A549 (cell line): ENCODE results near the gene RUNX3. TPM values are rescaled to one million over a fixed set of nuclear protein-coding genes. Genes with fewer than 3 reads are reported as not detected.

ENCODE experiments used
- ATAC-seq, 2 experiments: fragments of 200-7000 bp in 1 of 2; fragments of >200 bp in 1 of 2; cut with Nextera tagmentation in 1 of 2; cut with Tn5 transposase in 1 of 2; 3 replicates each; pipeline versions ENCODE4 v1.8.0 to v1.9.1; 2018 to 2020; ENCODE audit warnings: mild to moderate bottlenecking in 1 of 2, moderate library complexity in 1 of 2
- CTCF ChIA-PET: fragments of 300-600 bp; sonication (Branson Sonifier 250); formaldehyde crosslinking; extraction: SDS; loops from one replicate; lab custom pipeline; 2021; ENCODE audit warnings: antibody characterized with exemption, inconsistent platforms; lab: Yijun Ruan, JAX
- POLR2A ChIA-PET: fragments of 350-600 bp; formaldehyde crosslinking; extraction: SDS; loops from one replicate; lab custom pipeline; 2021; ENCODE audit warnings: antibody characterized with exemption, inconsistent platforms; lab: Yijun Ruan, JAX
- DNase-seq, 2 experiments: peaks; one replicate each; pipeline versions ENCODE4 v3.0.0 to v3.0.0-alpha.2; 2011 to 2016; ENCODE audit warnings: low read depth in 1 of 2, low spot score in 1 of 2
- FAIRE-seq: peaks from 2 replicates; lab custom pipeline; 2011; peaks lifted over from hg19 to GRCh38; lab: Jason Lieb, UNC
- H3K27ac ChIP-seq, 2 experiments: fragments of >200 bp; sonication (Bioruptor Twin); formaldehyde crosslinking; 3 replicates each; pipeline ENCODE4 v1.5.1; 2016 to 2017
- H3K4me1 ChIP-seq: fragments of >200 bp; sonication (Bioruptor Twin); formaldehyde crosslinking; 3 replicates; pipeline ENCODE4 v1.6.1; 2016
- H3K4me2 ChIP-seq: fragments of >200 bp; sonication (Bioruptor Twin); formaldehyde crosslinking; 3 replicates; pipeline ENCODE4 v1.6.1; 2016
- H3K4me3 ChIP-seq: fragments of >200 bp; sonication (Bioruptor Twin); formaldehyde crosslinking; 3 replicates; pipeline ENCODE4 v1.5.1; 2016
- H3K9me3 ChIP-seq: fragments of >200 bp; sonication (Bioruptor Twin); formaldehyde crosslinking; 3 replicates; pipeline ENCODE4 v1.6.1; 2016
- BCL3 ChIP-seq: fragments of >200 bp; sonication (Bioruptor Twin); formaldehyde crosslinking; IDR thresholded peaks from 3 replicates; pipeline ENCODE4 v1.6.1; 2016
- BHLHE40 ChIP-seq: IDR thresholded peaks from 2 replicates; pipeline ENCODE4 v1.6.1; 2012; ENCODE audit warnings: low read depth, low read length, inconsistent platforms
- EP300 ChIP-seq, 2 experiments: fragments of >200 bp; sonication (Bioruptor Twin); formaldehyde crosslinking; IDR thresholded peaks; 2 replicates in 1 of 2; 3 replicates in 1 of 2; pipeline ENCODE4 v1.6.1; 2016 to 2017
- FOSL2 ChIP-seq, 2 experiments: fragments of 450-650 bp in 1 of 2; fragments of >200 bp in 1 of 2; sonication (Bioruptor Twin) in 1 of 2; formaldehyde crosslinking; IDR thresholded peaks; 2 replicates each; pipeline versions ENCODE4 v1.5.0 to v1.6.1; 2016 to 2020; ENCODE audit warnings: mild to moderate bottlenecking in 1 of 2, moderate library complexity in 1 of 2
- FOXS1 ChIP-seq: fragments of 250-450 bp; sonication (Bioruptor Pico); IDR thresholded peaks from 2 replicates; pipeline ENCODE4 v1.5.0; 2020; ENCODE audit warnings: mild to moderate bottlenecking, moderate library complexity
- GATA3 ChIP-seq: IDR thresholded peaks from 2 replicates; pipeline ENCODE4 v1.6.1; 2012; ENCODE audit warnings: borderline replicate concordance
- HES2 ChIP-seq: fragments of >200 bp; sonication (Bioruptor Twin); formaldehyde crosslinking; IDR thresholded peaks from 2 replicates; pipeline ENCODE4 v1.6.1; 2016
- HOXB13 ChIP-seq: fragments of 250-450 bp; sonication (Bioruptor Pico); IDR thresholded peaks from 2 replicates; pipeline ENCODE4 v1.5.0; 2020; ENCODE audit warnings: low read depth, mild to moderate bottlenecking, moderate library complexity
- KDM1A ChIP-seq: fragments of 200-600 bp; sonication (generic); IDR thresholded peaks from 2 replicates; pipeline ENCODE4 v1.6.1; 2016; ENCODE audit warnings: low read depth, mild to moderate bottlenecking
- MAX ChIP-seq: IDR thresholded peaks from 2 replicates; pipeline ENCODE4 v1.6.1; 2012
- MYC ChIP-seq: IDR thresholded peaks from 2 replicates; pipeline ENCODE4 v1.6.1; 2012; ENCODE audit warnings: mild to moderate bottlenecking, inconsistent platforms, low read length, improper control_type of control experiment, borderline replicate concordance
- NFE2L2 ChIP-seq: fragments of 150-350 bp; conservative IDR thresholded peaks from 2 replicates; pipeline ENCODE4 v1.6.1; 2014; ENCODE audit warnings: low read length
- NPAS2 ChIP-seq: fragments of 250-450 bp; sonication (Bioruptor Pico); IDR thresholded peaks from 2 replicates; pipeline ENCODE4 v1.8.0; 2022; ENCODE audit warnings: mild to moderate bottlenecking, moderate library complexity, borderline replicate concordance
- PBX3 ChIP-seq: IDR thresholded peaks from 2 replicates; pipeline ENCODE4 v1.6.1; 2012
- ZSCAN20 ChIP-seq: fragments of 250-450 bp; sonication (Bioruptor Pico); IDR thresholded peaks from 2 replicates; pipeline ENCODE4 v1.8.0; 2022; ENCODE audit warnings: mild to moderate bottlenecking, moderate library complexity
- WGBS: methylation state at CpG from one replicate; pipeline ENCODE4 v1.1.6; 2017; ENCODE audit errors: missing lambda C conversion rate; 5-methylcytosine and 5-hydroxymethylcytosine counted together
- polyA plus RNA-seq, 4 experiments: library from polyadenylated mRNA; depleted of rRNA in 3 of 4; stranded (reverse); fragments of >200 nt; fragmentation: RNase III in 1 of 4; extraction: RNeasy Plus Mini Kit Qiagen cat#74134 plus additional on column Dnase treatment in 1 of 4; gene quantifications; 2 replicates in 3 of 4; 3 replicates in 1 of 4; pipeline ENCODE4 v1.2.3, GENCODE V29; 2011 to 2017
- TF ChIP-seq, protein P1 (sequence below): fragments of 450-650 bp; IDR thresholded peaks from 2 replicates; pipeline ENCODE4 v1.6.1; 2014; ENCODE audit warnings: antibody characterized with exemption
- TF ChIP-seq, protein P2 (sequence below): fragments of >200 bp; sonication (Bioruptor Twin); formaldehyde crosslinking; IDR thresholded peaks from 3 replicates; pipeline ENCODE4 v1.5.1; 2016

The RUNX3 gene
- polyA plus RNA-seq, 2 of the 4 experiments (the other 2 are of a cell fraction), result 1.4 to 4.0 TPM

GRCh38 chr1:24918995-24919605 is 11.0 kb downstream of the RUNX3 start:
- no peak for DNase-seq
- H3K27ac ChIP-seq, result no peak overlapping the region
- H3K4me1 ChIP-seq, result no peaks in the 10 kb centered on the region
- ChIA-PET POLR2A (no interaction called here), CTCF (interaction anchor here (1.1 to 3.0 kb wide), 2 partner anchors 9 to 183 kb away, joined by 3 to 9 read pairs; no protein-coding TSS in a partner anchor)
- ATAC-seq, result no peak
- no peak for TF ChIP-seq FOSL2 (IDR thresholded peaks at IDR 0.05)
- TF ChIP-seq FOSL2 (CRISPR knock-in tag; IDR thresholded peaks at IDR 0.05), result no peak
- TF ChIP-seq BCL3, result no peak
- TF ChIP-seq, protein P1, sequence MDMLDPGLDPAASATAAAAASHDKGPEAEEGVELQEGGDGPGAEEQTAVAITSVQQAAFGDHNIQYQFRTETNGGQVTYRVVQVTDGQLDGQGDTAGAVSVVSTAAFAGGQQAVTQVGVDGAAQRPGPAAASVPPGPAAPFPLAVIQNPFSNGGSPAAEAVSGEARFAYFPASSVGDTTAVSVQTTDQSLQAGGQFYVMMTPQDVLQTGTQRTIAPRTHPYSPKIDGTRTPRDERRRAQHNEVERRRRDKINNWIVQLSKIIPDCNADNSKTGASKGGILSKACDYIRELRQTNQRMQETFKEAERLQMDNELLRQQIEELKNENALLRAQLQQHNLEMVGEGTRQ, result no peak
- 92% methylated on average over 4 of the region's 17 CpGs for WGBS
- H3K4me2 ChIP-seq, result no peak overlapping the region
- no peak for FAIRE-seq
- H3K9me3 ChIP-seq, result no peaks in the 10 kb centered on the region
- no peak overlapping the region for H3K4me3 ChIP-seq

GRCh38 chr1:24918370-24918769 is 11.7 kb downstream of the RUNX3 start:
- POLR2A ChIA-PET, result no interaction called here
- WGBS, result 100% methylated on average over 1 of the region's 2 CpGs
- FAIRE-seq (no peak), ATAC-seq (no peak), DNase-seq (no peak)
- no peaks in the 10 kb centered on the region for H3K9me3 ChIP-seq
- no peak overlapping the region for H3K4me3 ChIP-seq
- no peak overlapping the region for H3K4me2 ChIP-seq
- no peak overlapping the region for H3K27ac ChIP-seq
- TF ChIP-seq EP300 (IDR thresholded peaks at IDR 0.05) (no peak), HOXB13 (CRISPR knock-in tag) (no peak), MYC (no peak), BHLHE40 (no peak), PBX3 (no peak), HES2 (no peak), MAX (no peak), FOXS1 (CRISPR knock-in tag) (no peak), NFE2L2 (no peak), FOSL2 (IDR thresholded peaks at IDR 0.05) (no peak), FOSL2 (CRISPR knock-in tag; IDR thresholded peaks at IDR 0.05) (no peak), GATA3 (no peak), KDM1A (no peak)
- CTCF ChIA-PET, result interaction anchor here (1.1 to 3.0 kb wide), 2 partner anchors 8 to 184 kb away, joined by 3 to 9 read pairs; no protein-coding TSS in a partner anchor
- no peaks in the 10 kb centered on the region for H3K4me1 ChIP-seq

DNA sequence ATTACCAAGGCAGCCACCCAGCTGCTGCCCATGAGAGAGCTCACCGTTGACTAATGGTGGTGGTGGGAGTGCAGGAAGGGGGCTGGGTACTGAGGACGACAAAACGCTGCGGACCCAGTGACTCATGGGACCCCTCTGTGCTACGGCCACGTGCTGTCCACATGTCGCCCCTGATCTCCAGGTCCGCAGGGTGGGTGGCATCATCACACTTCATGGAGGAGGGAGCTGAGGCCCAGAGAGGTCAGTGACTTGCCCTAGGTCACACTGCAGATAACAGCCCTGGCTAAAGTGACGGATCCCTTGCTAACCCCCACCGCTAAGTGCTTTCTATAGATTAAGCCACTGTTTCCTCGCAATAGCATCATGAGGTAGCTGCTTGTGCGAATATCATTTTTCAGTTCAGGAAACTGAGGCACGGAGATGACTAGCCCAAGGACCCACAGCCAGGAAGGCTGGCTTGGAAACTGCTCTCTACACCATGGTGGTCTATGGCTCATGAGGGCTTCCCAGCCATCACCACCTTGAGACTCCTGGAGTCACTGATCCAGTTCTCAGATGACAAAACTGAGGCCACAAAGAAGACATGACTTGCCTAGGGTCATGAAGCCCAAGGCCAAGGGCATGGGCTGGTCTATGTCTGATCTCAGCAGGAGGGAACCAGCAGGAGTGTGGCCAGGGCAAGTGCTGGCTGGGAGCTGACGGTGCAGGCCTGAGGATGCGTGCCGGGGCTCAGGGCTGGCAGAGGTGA is 12.6 kb downstream of the RUNX3 start:
- 92% methylated on average over 10 of the region's 16 CpGs for WGBS
- CTCF ChIA-PET, result interaction anchor here (1.1 kb wide), 1 partner anchor 9 kb away, joined by 3 read pairs; no protein-coding TSS in a partner anchor
- Histone ChIP-seq H3K27ac (no peak overlapping the region), H3K9me3 (no peaks in the 10 kb centered on the region), H3K4me3 (no peak overlapping the region)
- FAIRE-seq (no peak), ATAC-seq (no peak)
- TF ChIP-seq, protein P2, sequence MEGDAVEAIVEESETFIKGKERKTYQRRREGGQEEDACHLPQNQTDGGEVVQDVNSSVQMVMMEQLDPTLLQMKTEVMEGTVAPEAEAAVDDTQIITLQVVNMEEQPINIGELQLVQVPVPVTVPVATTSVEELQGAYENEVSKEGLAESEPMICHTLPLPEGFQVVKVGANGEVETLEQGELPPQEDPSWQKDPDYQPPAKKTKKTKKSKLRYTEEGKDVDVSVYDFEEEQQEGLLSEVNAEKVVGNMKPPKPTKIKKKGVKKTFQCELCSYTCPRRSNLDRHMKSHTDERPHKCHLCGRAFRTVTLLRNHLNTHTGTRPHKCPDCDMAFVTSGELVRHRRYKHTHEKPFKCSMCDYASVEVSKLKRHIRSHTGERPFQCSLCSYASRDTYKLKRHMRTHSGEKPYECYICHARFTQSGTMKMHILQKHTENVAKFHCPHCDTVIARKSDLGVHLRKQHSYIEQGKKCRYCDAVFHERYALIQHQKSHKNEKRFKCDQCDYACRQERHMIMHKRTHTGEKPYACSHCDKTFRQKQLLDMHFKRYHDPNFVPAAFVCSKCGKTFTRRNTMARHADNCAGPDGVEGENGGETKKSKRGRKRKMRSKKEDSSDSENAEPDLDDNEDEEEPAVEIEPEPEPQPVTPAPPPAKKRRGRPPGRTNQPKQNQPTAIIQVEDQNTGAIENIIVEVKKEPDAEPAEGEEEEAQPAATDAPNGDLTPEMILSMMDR, result no peak
- TF ChIP-seq EP300 (IDR thresholded peaks at IDR 0.05), result no peak
- no peak for TF ChIP-seq NPAS2 (CRISPR knock-in tag)
- no peak for TF ChIP-seq FOSL2 (IDR thresholded peaks at IDR 0.05)
- TF ChIP-seq FOSL2 (CRISPR knock-in tag; IDR thresholded peaks at IDR 0.05), result no peak
- TF ChIP-seq FOXS1 (CRISPR knock-in tag), result no peak
- TF ChIP-seq MYC, result no peak
- no peak for TF ChIP-seq KDM1A
- no peak for TF ChIP-seq ZSCAN20
- TF ChIP-seq, all 56 proteins: peak for 0
- DNase-seq, result no peak
- H3K4me1 ChIP-seq, result no peaks in the 10 kb centered on the region
- POLR2A ChIA-PET, result no interaction called here
- no peak overlapping the region for H3K4me2 ChIP-seq
